HepG2 (cell line): ENCODE data around the gene GLTPD2. TPM values are rescaled to one million over a fixed set of nuclear protein-coding genes. Genes with fewer than 3 reads are reported as not detected.

ENCODE experiments used
- IRF9 ChIP-seq: sonication (generic); formaldehyde crosslinking; IDR thresholded peaks from 2 replicates; pipeline ENCODE4 v1.8.0; 2022; ENCODE audit warnings: missing genetic modification reagents, mild to moderate bottlenecking, borderline replicate concordance
- ZBTB40 ChIP-seq, 2 experiments: fragments of 450-650 bp in 1 of 2; sonication (generic) in 1 of 2; formaldehyde crosslinking in 1 of 2; IDR thresholded peaks; 2 replicates each; pipeline versions ENCODE4 v1.6.1 to v1.8.0; 2016 to 2022; ENCODE audit warnings: antibody characterized with exemption in 1 of 2, mild to moderate bottlenecking in 1 of 2, missing genetic modification reagents in 1 of 2
- ZFP36L1 ChIP-seq: sonication (generic); formaldehyde crosslinking; IDR thresholded peaks from 2 replicates; pipeline ENCODE4 v1.8.0; 2022; ENCODE audit warnings: mild to moderate bottlenecking, missing genetic modification reagents, moderate library complexity
- ZNF251 ChIP-seq: sonication (generic); formaldehyde crosslinking; IDR thresholded peaks from 2 replicates; pipeline ENCODE4 v1.9.0; 2021; ENCODE audit warnings: mild to moderate bottlenecking, missing genetic modification reagents
- ZNF780A ChIP-seq: sonication (generic); formaldehyde crosslinking; IDR thresholded peaks from 2 replicates; pipeline ENCODE4 v1.8.0; 2022; ENCODE audit warnings: mild to moderate bottlenecking, missing genetic modification reagents, moderate library complexity
- polyA plus RNA-seq, 8 experiments: library from polyadenylated mRNA; depleted of rRNA in 3 of 8; stranded (reverse) in 7 of 8; unstranded in 1 of 8; fragments of >200 nt; fragmentation: Illumina TruSeq in 4 of 8; extraction: Trizol in 4 of 8; gene quantifications; 2 replicates each; pipeline versions ENCODE4 v1.2.1 to v1.2.3, GENCODE V29; 2011 to 2016; ENCODE audit warnings: low read depth in 4 of 8, missing spikeins in 1 of 8, mixed read lengths in 1 of 8; ENCODE audit not compliant: insufficient read depth in 1 of 8
- total RNA-seq, 5 experiments: library from RNA; depleted of rRNA; stranded (reverse); fragments of >200 nt; fragmentation: Illumina TruSeq; extraction: Trizol; gene quantifications; 2 replicates each; pipeline ENCODE4 v1.2.3, GENCODE V29; 2016; ENCODE audit warnings: low read depth in 1 of 5
- TF ChIP-seq, protein P1 (sequence below): sonication (generic); formaldehyde crosslinking; IDR thresholded peaks from 2 replicates; pipeline ENCODE4 v1.4.0; 2020; ENCODE audit warnings: missing genetic modification reagents
- TF ChIP-seq, protein P2 (sequence below): sonication (generic); formaldehyde crosslinking; IDR thresholded peaks from 2 replicates; pipeline ENCODE4 v1.5.0; 2020; ENCODE audit warnings: mild to moderate bottlenecking, missing genetic modification reagents
- TF ChIP-seq, protein P3 (sequence below): sonication (generic); formaldehyde crosslinking; IDR thresholded peaks from 2 replicates; pipeline ENCODE4 v1.8.0; 2022; ENCODE audit warnings: missing genetic modification reagents, mild to moderate bottlenecking, inconsistent platforms, borderline replicate concordance
- TF ChIP-seq, protein P4 (sequence below): sonication (generic); formaldehyde crosslinking; IDR thresholded peaks from 2 replicates; pipeline ENCODE4 v1.4.0; 2020; ENCODE audit warnings: missing genetic modification reagents, borderline replicate concordance

The GLTPD2 gene
- total and polyA plus RNA-seq, 2 of the 13 experiments (the other 11 are each of a cell fraction or from before 2014, with no cell fraction given), result 7.5 to 12.9 TPM

GRCh38 chr17:4759776-4760236 lies 29.0 kb upstream of the GLTPD2 start (continued):
- TF ChIP-seq, protein P1, sequence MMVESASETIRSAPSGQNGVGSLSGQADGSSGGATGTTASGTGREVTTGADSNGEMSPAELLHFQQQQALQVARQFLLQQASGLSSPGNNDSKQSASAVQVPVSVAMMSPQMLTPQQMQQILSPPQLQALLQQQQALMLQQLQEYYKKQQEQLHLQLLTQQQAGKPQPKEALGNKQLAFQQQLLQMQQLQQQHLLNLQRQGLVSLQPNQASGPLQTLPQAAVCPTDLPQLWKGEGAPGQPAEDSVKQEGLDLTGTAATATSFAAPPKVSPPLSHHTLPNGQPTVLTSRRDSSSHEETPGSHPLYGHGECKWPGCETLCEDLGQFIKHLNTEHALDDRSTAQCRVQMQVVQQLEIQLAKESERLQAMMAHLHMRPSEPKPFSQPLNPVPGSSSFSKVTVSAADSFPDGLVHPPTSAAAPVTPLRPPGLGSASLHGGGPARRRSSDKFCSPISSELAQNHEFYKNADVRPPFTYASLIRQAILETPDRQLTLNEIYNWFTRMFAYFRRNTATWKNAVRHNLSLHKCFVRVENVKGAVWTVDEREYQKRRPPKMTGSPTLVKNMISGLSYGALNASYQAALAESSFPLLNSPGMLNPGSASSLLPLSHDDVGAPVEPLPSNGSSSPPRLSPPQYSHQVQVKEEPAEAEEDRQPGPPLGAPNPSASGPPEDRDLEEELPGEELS (CRISPR knock-in tag), result peak; percentile 98
- no peak for TF ChIP-seq ZNF780A (CRISPR knock-in tag)
- TF ChIP-seq, protein P2, sequence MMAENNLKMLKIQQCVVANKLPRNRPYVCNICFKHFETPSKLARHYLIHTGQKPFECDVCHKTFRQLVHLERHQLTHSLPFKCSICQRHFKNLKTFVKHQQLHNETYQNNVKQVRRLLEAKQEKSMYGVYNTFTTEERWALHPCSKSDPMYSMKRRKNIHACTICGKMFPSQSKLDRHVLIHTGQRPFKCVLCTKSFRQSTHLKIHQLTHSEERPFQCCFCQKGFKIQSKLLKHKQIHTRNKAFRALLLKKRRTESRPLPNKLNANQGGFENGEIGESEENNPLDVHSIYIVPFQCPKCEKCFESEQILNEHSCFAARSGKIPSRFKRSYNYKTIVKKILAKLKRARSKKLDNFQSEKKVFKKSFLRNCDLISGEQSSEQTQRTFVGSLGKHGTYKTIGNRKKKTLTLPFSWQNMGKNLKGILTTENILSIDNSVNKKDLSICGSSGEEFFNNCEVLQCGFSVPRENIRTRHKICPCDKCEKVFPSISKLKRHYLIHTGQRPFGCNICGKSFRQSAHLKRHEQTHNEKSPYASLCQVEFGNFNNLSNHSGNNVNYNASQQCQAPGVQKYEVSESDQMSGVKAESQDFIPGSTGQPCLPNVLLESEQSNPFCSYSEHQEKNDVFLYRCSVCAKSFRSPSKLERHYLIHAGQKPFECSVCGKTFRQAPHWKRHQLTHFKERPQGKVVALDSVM (CRISPR knock-in tag), result no peak; the same call in 1 of the 2 replicates
- TF ChIP-seq, protein P3, sequence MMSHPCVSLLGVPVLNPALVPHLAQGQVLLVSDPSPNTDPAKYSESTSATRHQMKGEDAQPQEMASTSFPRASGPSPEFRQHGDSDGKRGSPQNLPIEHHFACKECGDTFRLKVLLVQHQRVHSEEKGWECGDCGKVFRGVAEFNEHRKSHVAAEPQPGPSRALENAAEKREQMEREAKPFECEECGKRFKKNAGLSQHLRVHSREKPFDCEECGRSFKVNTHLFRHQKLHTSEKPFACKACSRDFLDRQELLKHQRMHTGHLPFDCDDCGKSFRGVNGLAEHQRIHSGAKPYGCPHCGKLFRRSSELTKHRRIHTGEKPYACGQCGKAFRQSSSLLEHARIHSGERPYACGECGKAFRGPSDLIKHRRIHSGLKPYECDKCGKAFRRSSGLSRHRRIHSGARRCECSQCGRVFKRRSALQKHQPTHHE (CRISPR knock-in tag), result peak; percentile 69; the same call in 1 of the 2 replicates
- TF ChIP-seq IRF9, result no peak
- TF ChIP-seq ZBTB40 (IDR thresholded peaks at IDR 0.05), result no peak
- TF ChIP-seq ZBTB40 (CRISPR knock-in tag; IDR thresholded peaks at IDR 0.05), result peak; percentile 35; the same call in 1 of the 2 replicates
- no peak for TF ChIP-seq ZFP36L1 (CRISPR knock-in tag)
- no peak for TF ChIP-seq ZNF251 (CRISPR knock-in tag)
- TF ChIP-seq, protein P4, sequence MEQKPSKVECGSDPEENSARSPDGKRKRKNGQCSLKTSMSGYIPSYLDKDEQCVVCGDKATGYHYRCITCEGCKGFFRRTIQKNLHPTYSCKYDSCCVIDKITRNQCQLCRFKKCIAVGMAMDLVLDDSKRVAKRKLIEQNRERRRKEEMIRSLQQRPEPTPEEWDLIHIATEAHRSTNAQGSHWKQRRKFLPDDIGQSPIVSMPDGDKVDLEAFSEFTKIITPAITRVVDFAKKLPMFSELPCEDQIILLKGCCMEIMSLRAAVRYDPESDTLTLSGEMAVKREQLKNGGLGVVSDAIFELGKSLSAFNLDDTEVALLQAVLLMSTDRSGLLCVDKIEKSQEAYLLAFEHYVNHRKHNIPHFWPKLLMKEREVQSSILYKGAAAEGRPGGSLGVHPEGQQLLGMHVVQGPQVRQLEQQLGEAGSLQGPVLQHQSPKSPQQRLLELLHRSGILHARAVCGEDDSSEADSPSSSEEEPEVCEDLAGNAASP (CRISPR knock-in tag), result peak; percentile 90; the same call in 1 of the 2 replicates
